Measurements from ENCODE around the gene PRRT1B.

GRCh38 chr9:131521822-131522221 is 23.5 kb upstream of the PRRT1B start:
- no peak for TF ChIP-seq CTCF (IDR thresholded peaks at IDR 0.05)
- TF ChIP-seq POLR2AphosphoS5 (IDR thresholded peaks at IDR 0.05): no peak
- TF ChIP-seq EP300 (IDR thresholded peaks at IDR 0.05): no peak
